K562 (cell line): ENCODE measurements around the gene RUSC2. TPM values are rescaled to one million over a fixed set of nuclear protein-coding genes. Genes with fewer than 3 reads are reported as not detected.

ENCODE experiments used
- CXXC5 ChIP-seq: fragments of 250-450 bp; sonication (Bioruptor Pico); IDR thresholded peaks from 2 replicates; pipeline ENCODE4 v1.8.0; 2022; ENCODE audit warnings: inconsistent platforms, mild to moderate bottlenecking, moderate library complexity
- FIP1L1 ChIP-seq: fragments of 200-400 bp; formaldehyde crosslinking; IDR thresholded peaks from 2 replicates; pipeline ENCODE4 v1.6.1; 2018; ENCODE audit warnings: mild to moderate bottlenecking, low read depth, low read length; ENCODE audit not compliant: poor library complexity, severe bottlenecking
- HSF4 ChIP-seq: fragments of 250-450 bp; sonication (Bioruptor Pico); IDR thresholded peaks from 2 replicates; pipeline ENCODE4 v2.1.2; 2022; ENCODE audit warnings: mild to moderate bottlenecking, moderate library complexity, borderline replicate concordance
- NR1H2 ChIP-seq: sonication (generic); formaldehyde crosslinking; IDR thresholded peaks from 2 replicates; pipeline ENCODE4 v1.4.0; 2020; ENCODE audit warnings: mild to moderate bottlenecking, missing genetic modification reagents
- RAD21 ChIP-seq, 2 experiments: fragments of 250-450 bp in 1 of 2; fragments of 450-650 bp in 1 of 2; sonication (Bioruptor Pico) in 1 of 2; formaldehyde crosslinking in 1 of 2; IDR thresholded peaks in 1 of 2; conservative IDR thresholded peaks in 1 of 2; 2 replicates each; pipeline versions ENCODE4 v1.4.0 to v1.8.0; 2020 to 2022; ENCODE audit warnings: mild to moderate bottlenecking in 2 of 2, moderate library complexity in 1 of 2
- RBM25 ChIP-seq: fragments of 200-400 bp; formaldehyde crosslinking; IDR thresholded peaks from 2 replicates; pipeline ENCODE4 v1.6.1; 2018; ENCODE audit warnings: low read length, low read depth, moderate library complexity; ENCODE audit not compliant: severe bottlenecking
- TBP ChIP-seq: optimal IDR thresholded peaks from 2 replicates; pipeline ENCODE3; 2011; ENCODE audit warnings: low read depth, low read length, improper control_type of control experiment
- polyA plus RNA-seq, 8 experiments: library from polyadenylated mRNA; depleted of rRNA in 4 of 8; stranded (reverse) in 5 of 8; unstranded in 3 of 8; fragments of >200 nt; fragmentation: Nextera tagmentation in 2 of 8; fragmentation: Illumina TruSeq in 1 of 8; extraction: Ambion mirVana in 2 of 8; extraction: Trizol in 1 of 8; gene quantifications; 2 replicates each; pipeline versions ENCODE4 v1.2.1 to v1.2.3, GENCODE V29; 2011 to 2014; ENCODE audit warnings: inconsistent platforms in 1 of 8, missing spikeins in 1 of 8
- total RNA-seq, 7 experiments: library from RNA; depleted of rRNA in 6 of 7; stranded (reverse); fragments of >200 nt in 6 of 7; fragmentation: Illumina TruSeq in 2 of 7; extraction: Trizol in 2 of 7; gene quantifications; 2 replicates each; pipeline versions ENCODE4 v1.2.1 to v1.2.3, GENCODE V29; 2011 to 2021; ENCODE audit warnings: low replicate concordance in 1 of 7
- TF ChIP-seq, protein P1 (sequence below): fragments of 450-650 bp; IDR thresholded peaks from 2 replicates; pipeline ENCODE4 v1.6.1; 2016; ENCODE audit warnings: mild to moderate bottlenecking, moderate library complexity
- TF ChIP-seq, protein P2 (sequence below): sonication (generic); formaldehyde crosslinking; IDR thresholded peaks from 2 replicates; pipeline ENCODE4 v1.8.0; 2023; ENCODE audit warnings: mild to moderate bottlenecking, missing genetic modification reagents
- TF ChIP-seq, protein P3 (sequence below), 2 experiments: fragments of 450-650 bp; conservative IDR thresholded peaks; 2 replicates each; pipeline ENCODE4 v1.6.1; 2017; ENCODE audit warnings: mild to moderate bottlenecking in 2 of 2, moderate library complexity in 2 of 2

RUSC2 gene
- total and polyA plus RNA-seq, 9 of the 15 experiments (the other 6 are each of a cell fraction or from before 2014, with no cell fraction given), result 0.08 to 12.8 (median 3.1) TPM

DNA sequence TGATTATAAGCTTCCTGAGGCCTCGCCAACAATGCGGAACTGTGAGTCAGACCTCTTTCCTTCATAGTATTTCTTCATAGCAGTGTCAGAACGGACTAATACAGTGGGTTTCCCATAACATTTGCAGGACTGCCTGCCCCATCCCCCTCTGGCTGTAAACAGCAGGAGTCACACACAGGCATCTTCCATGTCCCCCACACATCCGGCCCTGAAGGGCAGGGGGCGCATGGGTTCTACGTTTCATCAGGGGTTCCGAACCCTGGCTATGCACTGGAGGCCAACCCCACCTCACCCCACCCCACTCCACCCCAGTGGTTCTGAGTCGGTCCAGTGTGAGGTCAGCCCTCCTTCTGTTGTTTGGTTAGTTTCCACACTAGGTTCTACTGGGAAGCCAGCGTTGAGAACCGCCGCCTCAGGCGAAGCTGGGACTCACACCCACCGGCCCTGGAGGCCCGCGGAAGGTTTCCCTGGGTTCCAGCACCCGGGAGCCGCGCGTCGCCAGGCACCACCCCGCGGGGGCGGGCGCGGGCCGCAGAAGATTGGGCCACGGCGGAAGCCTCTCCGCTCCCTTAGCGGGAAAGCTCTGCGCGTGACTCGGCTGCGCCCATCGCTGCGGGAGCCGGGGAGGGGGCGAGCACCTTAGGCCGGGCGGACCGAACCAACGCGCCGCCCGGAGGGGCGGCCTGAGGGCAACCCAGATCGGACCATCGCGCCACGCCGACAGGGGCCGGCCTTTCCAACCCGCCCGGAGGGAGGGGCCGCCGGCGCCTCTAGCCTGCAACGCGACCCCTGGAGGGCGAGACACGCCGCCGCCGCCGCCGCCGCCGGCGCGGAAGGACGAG is at the start of gene RUSC2 (continued):
- TF ChIP-seq, protein P1, sequence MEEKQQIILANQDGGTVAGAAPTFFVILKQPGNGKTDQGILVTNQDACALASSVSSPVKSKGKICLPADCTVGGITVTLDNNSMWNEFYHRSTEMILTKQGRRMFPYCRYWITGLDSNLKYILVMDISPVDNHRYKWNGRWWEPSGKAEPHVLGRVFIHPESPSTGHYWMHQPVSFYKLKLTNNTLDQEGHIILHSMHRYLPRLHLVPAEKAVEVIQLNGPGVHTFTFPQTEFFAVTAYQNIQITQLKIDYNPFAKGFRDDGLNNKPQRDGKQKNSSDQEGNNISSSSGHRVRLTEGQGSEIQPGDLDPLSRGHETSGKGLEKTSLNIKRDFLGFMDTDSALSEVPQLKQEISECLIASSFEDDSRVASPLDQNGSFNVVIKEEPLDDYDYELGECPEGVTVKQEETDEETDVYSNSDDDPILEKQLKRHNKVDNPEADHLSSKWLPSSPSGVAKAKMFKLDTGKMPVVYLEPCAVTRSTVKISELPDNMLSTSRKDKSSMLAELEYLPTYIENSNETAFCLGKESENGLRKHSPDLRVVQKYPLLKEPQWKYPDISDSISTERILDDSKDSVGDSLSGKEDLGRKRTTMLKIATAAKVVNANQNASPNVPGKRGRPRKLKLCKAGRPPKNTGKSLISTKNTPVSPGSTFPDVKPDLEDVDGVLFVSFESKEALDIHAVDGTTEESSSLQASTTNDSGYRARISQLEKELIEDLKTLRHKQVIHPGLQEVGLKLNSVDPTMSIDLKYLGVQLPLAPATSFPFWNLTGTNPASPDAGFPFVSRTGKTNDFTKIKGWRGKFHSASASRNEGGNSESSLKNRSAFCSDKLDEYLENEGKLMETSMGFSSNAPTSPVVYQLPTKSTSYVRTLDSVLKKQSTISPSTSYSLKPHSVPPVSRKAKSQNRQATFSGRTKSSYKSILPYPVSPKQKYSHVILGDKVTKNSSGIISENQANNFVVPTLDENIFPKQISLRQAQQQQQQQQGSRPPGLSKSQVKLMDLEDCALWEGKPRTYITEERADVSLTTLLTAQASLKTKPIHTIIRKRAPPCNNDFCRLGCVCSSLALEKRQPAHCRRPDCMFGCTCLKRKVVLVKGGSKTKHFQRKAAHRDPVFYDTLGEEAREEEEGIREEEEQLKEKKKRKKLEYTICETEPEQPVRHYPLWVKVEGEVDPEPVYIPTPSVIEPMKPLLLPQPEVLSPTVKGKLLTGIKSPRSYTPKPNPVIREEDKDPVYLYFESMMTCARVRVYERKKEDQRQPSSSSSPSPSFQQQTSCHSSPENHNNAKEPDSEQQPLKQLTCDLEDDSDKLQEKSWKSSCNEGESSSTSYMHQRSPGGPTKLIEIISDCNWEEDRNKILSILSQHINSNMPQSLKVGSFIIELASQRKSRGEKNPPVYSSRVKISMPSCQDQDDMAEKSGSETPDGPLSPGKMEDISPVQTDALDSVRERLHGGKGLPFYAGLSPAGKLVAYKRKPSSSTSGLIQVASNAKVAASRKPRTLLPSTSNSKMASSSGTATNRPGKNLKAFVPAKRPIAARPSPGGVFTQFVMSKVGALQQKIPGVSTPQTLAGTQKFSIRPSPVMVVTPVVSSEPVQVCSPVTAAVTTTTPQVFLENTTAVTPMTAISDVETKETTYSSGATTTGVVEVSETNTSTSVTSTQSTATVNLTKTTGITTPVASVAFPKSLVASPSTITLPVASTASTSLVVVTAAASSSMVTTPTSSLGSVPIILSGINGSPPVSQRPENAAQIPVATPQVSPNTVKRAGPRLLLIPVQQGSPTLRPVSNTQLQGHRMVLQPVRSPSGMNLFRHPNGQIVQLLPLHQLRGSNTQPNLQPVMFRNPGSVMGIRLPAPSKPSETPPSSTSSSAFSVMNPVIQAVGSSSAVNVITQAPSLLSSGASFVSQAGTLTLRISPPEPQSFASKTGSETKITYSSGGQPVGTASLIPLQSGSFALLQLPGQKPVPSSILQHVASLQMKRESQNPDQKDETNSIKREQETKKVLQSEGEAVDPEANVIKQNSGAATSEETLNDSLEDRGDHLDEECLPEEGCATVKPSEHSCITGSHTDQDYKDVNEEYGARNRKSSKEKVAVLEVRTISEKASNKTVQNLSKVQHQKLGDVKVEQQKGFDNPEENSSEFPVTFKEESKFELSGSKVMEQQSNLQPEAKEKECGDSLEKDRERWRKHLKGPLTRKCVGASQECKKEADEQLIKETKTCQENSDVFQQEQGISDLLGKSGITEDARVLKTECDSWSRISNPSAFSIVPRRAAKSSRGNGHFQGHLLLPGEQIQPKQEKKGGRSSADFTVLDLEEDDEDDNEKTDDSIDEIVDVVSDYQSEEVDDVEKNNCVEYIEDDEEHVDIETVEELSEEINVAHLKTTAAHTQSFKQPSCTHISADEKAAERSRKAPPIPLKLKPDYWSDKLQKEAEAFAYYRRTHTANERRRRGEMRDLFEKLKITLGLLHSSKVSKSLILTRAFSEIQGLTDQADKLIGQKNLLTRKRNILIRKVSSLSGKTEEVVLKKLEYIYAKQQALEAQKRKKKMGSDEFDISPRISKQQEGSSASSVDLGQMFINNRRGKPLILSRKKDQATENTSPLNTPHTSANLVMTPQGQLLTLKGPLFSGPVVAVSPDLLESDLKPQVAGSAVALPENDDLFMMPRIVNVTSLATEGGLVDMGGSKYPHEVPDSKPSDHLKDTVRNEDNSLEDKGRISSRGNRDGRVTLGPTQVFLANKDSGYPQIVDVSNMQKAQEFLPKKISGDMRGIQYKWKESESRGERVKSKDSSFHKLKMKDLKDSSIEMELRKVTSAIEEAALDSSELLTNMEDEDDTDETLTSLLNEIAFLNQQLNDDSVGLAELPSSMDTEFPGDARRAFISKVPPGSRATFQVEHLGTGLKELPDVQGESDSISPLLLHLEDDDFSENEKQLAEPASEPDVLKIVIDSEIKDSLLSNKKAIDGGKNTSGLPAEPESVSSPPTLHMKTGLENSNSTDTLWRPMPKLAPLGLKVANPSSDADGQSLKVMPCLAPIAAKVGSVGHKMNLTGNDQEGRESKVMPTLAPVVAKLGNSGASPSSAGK, result peak; percentile 63
- TF ChIP-seq HSF4 (CRISPR knock-in tag) (no peak), NR1H2 (CRISPR knock-in tag) (no peak), CXXC5 (peak; percentile 92), RAD21 (CRISPR knock-in tag; conservative IDR thresholded peaks at IDR 0.05 in 1 of 2, IDR thresholded peaks at IDR 0.05 in 1 of 2) (peak in 1 of 2 experiments; percentile 63; a peak in 3 of 4 replicates), FIP1L1 (peak; percentile 58), TBP (peak; percentile 74), RBM25 (peak; percentile 54)
- TF ChIP-seq, protein P2, sequence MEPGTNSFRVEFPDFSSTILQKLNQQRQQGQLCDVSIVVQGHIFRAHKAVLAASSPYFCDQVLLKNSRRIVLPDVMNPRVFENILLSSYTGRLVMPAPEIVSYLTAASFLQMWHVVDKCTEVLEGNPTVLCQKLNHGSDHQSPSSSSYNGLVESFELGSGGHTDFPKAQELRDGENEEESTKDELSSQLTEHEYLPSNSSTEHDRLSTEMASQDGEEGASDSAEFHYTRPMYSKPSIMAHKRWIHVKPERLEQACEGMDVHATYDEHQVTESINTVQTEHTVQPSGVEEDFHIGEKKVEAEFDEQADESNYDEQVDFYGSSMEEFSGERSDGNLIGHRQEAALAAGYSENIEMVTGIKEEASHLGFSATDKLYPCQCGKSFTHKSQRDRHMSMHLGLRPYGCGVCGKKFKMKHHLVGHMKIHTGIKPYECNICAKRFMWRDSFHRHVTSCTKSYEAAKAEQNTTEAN, result peak; percentile 59; the same call in 1 of the 2 replicates
- TF ChIP-seq, protein P3, sequence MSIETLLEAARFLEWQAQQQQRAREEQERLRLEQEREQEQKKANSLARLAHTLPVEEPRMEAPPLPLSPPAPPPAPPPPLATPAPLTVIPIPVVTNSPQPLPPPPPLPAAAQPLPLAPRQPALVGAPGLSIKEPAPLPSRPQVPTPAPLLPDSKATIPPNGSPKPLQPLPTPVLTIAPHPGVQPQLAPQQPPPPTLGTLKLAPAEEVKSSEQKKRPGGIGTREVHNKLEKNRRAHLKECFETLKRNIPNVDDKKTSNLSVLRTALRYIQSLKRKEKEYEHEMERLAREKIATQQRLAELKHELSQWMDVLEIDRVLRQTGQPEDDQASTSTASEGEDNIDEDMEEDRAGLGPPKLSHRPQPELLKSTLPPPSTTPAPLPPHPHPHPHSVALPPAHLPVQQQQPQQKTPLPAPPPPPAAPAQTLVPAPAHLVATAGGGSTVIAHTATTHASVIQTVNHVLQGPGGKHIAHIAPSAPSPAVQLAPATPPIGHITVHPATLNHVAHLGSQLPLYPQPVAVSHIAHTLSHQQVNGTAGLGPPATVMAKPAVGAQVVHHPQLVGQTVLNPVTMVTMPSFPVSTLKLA (conservative IDR thresholded peaks at IDR 0.05), result peak; percentile 23 to 71; a peak in 2 of 4 replicates
